K562 (cell line): ENCODE results near the gene NR2F2. TPM values are rescaled to one million over a fixed set of nuclear protein-coding genes. Genes with fewer than 3 reads are reported as not detected.

Source experiments
- CREB5 ChIP-seq: fragments of 250-450 bp; sonication (Bioruptor Pico); IDR thresholded peaks from 2 replicates; pipeline ENCODE4 v1.5.0; 2020; ENCODE audit warnings: mild to moderate bottlenecking
- E2F1 ChIP-seq: sonication (generic); formaldehyde crosslinking; IDR thresholded peaks from 2 replicates; pipeline ENCODE4 v1.8.1; 2023; ENCODE audit warnings: mild to moderate bottlenecking, missing genetic modification reagents, moderate library complexity
- FOSL1 ChIP-seq: fragments of 200-800 bp; sonication (Bioruptor generic); conservative IDR thresholded peaks from 2 replicates; pipeline ENCODE4 v1.6.1; 2016; ENCODE audit warnings: missing genetic modification characterization, missing compliant biosample characterization
- HMG20B ChIP-seq: fragments of 250-450 bp; sonication (Bioruptor Pico); IDR thresholded peaks from 2 replicates; pipeline ENCODE4 v1.5.0; 2021; ENCODE audit warnings: mild to moderate bottlenecking
- HMGXB4 ChIP-seq: sonication (generic); formaldehyde crosslinking; IDR thresholded peaks from 2 replicates; pipeline ENCODE4 v1.8.1; 2023; ENCODE audit warnings: mild to moderate bottlenecking, missing genetic modification reagents
- HNRNPLL ChIP-seq: fragments of 200-400 bp; formaldehyde crosslinking; IDR thresholded peaks from 2 replicates; pipeline ENCODE4 v1.6.1; 2017; ENCODE audit warnings: low read length, low read depth, mild to moderate bottlenecking; ENCODE audit not compliant: poor library complexity, severe bottlenecking
- NFYB ChIP-seq: IDR thresholded peaks from 2 replicates; pipeline ENCODE4 v1.6.1; 2011; ENCODE audit warnings: mild to moderate bottlenecking, moderate library complexity; ENCODE audit not compliant: insufficient read length; ENCODE audit errors: extremely low read depth
- POLR2G ChIP-seq: fragments of 200-400 bp; formaldehyde crosslinking; IDR thresholded peaks from 2 replicates; pipeline ENCODE4 v1.6.1; 2017; ENCODE audit warnings: low read depth, mild to moderate bottlenecking, antibody characterized with exemption, low read length, moderate library complexity
- RNF2 ChIP-seq: sonication (generic); IDR thresholded peaks from 2 replicates; pipeline ENCODE4 v1.6.1; 2016
- TFAP4 ChIP-seq: sonication (generic); formaldehyde crosslinking; IDR thresholded peaks from 2 replicates; pipeline ENCODE4 v1.8.0; 2022; ENCODE audit warnings: missing genetic modification reagents, mild to moderate bottlenecking, moderate library complexity, borderline replicate concordance
- ZNF274 ChIP-seq: IDR thresholded peaks from 2 replicates; pipeline ENCODE4 v1.6.1; 2011; ENCODE audit warnings: low read depth, mild to moderate bottlenecking, low read length, moderate library complexity, borderline replicate concordance
- ZNF407 ChIP-seq: fragments of 450-650 bp; IDR thresholded peaks from 2 replicates; pipeline ENCODE4 v1.6.1; 2016; ENCODE audit warnings: low read depth
- ZZZ3 ChIP-seq: fragments of 450-650 bp; IDR thresholded peaks from 2 replicates; pipeline ENCODE4 v1.6.1; 2016; ENCODE audit warnings: antibody characterized with exemption, mild to moderate bottlenecking, moderate library complexity
- polyA plus RNA-seq, 8 experiments: library from polyadenylated mRNA; depleted of rRNA in 4 of 8; stranded (reverse) in 5 of 8; unstranded in 3 of 8; fragments of >200 nt; fragmentation: Nextera tagmentation in 2 of 8; fragmentation: Illumina TruSeq in 1 of 8; extraction: Ambion mirVana in 2 of 8; extraction: Trizol in 1 of 8; gene quantifications; 2 replicates each; pipeline versions ENCODE4 v1.2.1 to v1.2.3, GENCODE V29; 2011 to 2014; ENCODE audit warnings: inconsistent platforms in 1 of 8, missing spikeins in 1 of 8
- total RNA-seq, 7 experiments: library from RNA; depleted of rRNA in 6 of 7; stranded (reverse); fragments of >200 nt in 6 of 7; fragmentation: Illumina TruSeq in 2 of 7; extraction: Trizol in 2 of 7; gene quantifications; 2 replicates each; pipeline versions ENCODE4 v1.2.1 to v1.2.3, GENCODE V29; 2011 to 2021; ENCODE audit warnings: low replicate concordance in 1 of 7

The NR2F2 gene
- total and polyA plus RNA-seq, 9 of the 15 experiments (the other 6 are each of a cell fraction or from before 2014, with no cell fraction given) = 6.0 to 51.8 (median 11.1) TPM

GRCh38 chr15:96331945-96332636, 1.6 kb downstream of the NR2F2 start (continued):
- TF ChIP-seq CREB5 = no peak
- no peak for TF ChIP-seq ZNF407
- TF ChIP-seq E2F1 = no peak
- TF ChIP-seq ZZZ3 = no peak
- no peak for TF ChIP-seq HMGXB4
- peak; percentile 68 for TF ChIP-seq HNRNPLL
- peak; percentile 80 for TF ChIP-seq POLR2G
- TF ChIP-seq ZNF274 = no peak
- no peak for TF ChIP-seq HMG20B (CRISPR knock-in tag)
- peak; percentile 21; the same call in 1 of the 2 replicates for TF ChIP-seq TFAP4
- TF ChIP-seq RNF2 = peak; percentile 52; the same call in 1 of the 2 replicates
- TF ChIP-seq NFYB = no peak
- TF ChIP-seq FOSL1 (tag) = no peak
